Activated naive CD8-positive, alpha-beta T cell treated with anti-CD3 and anti-CD28 coated beads, Interleukin-2, amount 50 U/mL, for 16 hours (primary cell): ENCODE results near the gene CYSLTR2.

Experiments used
- DNase-seq: peaks from one replicate; pipeline ENCODE4 v3.0.0-alpha.2; 2020; ENCODE audit warnings: low read depth, low spot score

Gene CYSLTR2

GRCh38 chr13:48738311-48738710 is 84.6 kb downstream of the CYSLTR2 start:
- DNase-seq: no peak

GRCh38 chr13:48739386-48739964 is 85.7 kb downstream of the CYSLTR2 start:
- DNase-seq: no peak

GRCh38 chr13:48741377-48741776 is 87.6 kb downstream of the CYSLTR2 start:
- DNase-seq: no peak

GRCh38 chr13:48746821-48747220 is 93.1 kb downstream of the CYSLTR2 start:
- no peak for DNase-seq

GRCh38 chr13:48748681-48749080 is 95.0 kb downstream of the CYSLTR2 start:
- no peak for DNase-seq

GRCh38 chr13:48749144-48749543 is 95.4 kb downstream of the CYSLTR2 start:
- no peak for DNase-seq

- peak; percentile 17 for DNase-seq
Measured at GRCh38 chr13:48749699-48750473, 96.2 kb downstream of the CYSLTR2 start.

- DNase-seq: no peak
Measured at GRCh38 chr13:48750588-48751383, 97.1 kb downstream of the CYSLTR2 start.

GRCh38 chr13:48760626-48761025 is 106.9 kb downstream of the CYSLTR2 start:
- no peak for DNase-seq
